Ovary (tissue), 3 donors: Measurements from ENCODE around the gene CDCP1.

Experiments
- CTCF ChIP-seq, 3 donors: fragments of 450-650 bp in 2 of 3; fragments of 200-600 bp in 1 of 3; IDR thresholded peaks; one replicate each; pipeline versions ENCODE4 v1.5.1 to v1.8.0; 2016 to 2022; ENCODE audit warnings: antibody characterized with exemption in 3 of 3, mild to moderate bottlenecking in 1 of 3
- POLR2A ChIP-seq: fragments of 450-650 bp; IDR thresholded peaks from one replicate; pipeline ENCODE4 v1.6.1; 2017; ENCODE audit warnings: antibody characterized with exemption, mild to moderate bottlenecking, moderate library complexity
- donor health status: DM: no; HTN: no; CAD: no.

DNA sequence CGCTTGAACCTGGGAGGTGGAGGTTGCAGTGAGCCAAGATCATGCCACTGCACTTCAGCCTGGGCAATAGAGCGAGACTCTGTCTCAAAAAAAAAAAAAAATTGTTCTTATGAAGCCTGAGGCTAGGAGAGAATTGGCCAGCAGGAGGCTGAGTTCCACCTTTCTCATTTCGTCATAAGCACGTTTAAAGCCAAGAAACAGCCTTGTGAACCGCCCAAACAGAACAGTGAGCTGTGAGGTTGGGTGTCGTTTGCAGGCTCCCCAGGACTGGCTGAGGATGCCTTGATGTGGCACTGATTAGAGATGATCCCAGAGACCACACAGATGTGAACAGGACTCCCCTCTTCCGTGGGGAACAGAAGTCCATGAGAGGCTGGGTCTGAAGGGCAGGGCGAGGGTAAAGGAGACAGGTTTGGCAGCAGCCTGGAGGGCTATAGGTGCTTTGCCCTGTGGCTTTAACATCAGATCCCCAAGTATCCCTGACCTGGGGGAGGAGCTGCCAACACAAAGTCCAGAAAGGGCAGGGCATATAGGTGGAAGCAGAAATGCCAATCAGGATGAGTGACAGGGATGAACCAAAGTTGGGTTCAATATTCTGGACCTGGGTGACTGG, 67.2 kb downstream of the CDCP1 start:
- TF ChIP-seq POLR2A, result no peak
- TF ChIP-seq CTCF (IDR thresholded peaks at IDR 0.05), result no peak
